HG02973 (cell line): ENCODE results near the gene EPHB1.
"Not testable (repeated sequence)": the region's sequence is repeated elsewhere in the genome, so short reads cannot be mapped to it uniquely, and the experiment has no call there.

Source experiments
- ATAC-seq: cut with Tn5 transposase; IDR thresholded peaks from one replicate; pipeline ENCODE4 v1.9.1; 2021; ENCODE audit warnings: moderate library complexity; ENCODE audit not compliant: unreplicated experiment

EPHB1 gene

GRCh38 chr3:134938029-134938525, 143.0 kb downstream of the EPHB1 start:
- no peak for ATAC-seq

DNA sequence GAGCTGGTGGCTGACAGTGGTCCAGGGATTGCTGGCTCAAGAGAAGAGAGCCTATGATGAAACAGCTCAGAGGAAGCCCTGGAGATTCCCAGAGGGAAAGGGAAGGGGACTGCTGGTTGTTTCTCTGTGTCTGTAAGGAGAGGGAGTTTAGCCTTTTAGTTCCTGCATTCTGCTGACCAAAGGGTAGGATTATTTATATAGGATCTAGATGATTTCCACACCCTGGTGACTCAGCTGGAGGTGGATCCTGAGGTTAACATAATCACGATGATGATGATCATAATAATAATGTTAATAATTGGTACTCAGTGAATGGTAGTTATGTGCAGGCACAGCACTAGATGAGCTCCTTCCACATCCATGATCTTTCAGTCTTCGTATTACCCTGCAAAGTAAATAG, 144.9 kb downstream of the EPHB1 start:
- ATAC-seq: no peak

DNA sequence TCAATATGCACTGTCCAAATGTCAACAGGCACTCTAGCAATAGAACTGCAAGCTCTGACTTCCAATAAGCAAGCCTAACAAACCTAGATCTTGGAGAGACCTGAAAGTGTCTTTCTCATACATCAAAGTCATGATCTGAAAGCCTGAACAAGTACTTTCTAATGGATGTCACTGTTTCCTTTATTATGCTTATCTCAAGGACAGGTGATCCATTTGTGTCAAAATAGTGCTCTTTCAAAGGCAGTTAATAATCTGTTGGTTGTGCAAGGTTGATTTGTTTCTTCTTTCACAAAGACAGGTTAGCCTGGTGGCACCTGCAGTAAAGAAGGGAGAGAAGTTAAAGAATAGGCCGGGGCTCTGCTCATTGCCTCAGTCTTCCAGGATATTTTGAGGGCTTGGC, 146.8 kb downstream of the EPHB1 start:
- ATAC-seq: no peak

DNA sequence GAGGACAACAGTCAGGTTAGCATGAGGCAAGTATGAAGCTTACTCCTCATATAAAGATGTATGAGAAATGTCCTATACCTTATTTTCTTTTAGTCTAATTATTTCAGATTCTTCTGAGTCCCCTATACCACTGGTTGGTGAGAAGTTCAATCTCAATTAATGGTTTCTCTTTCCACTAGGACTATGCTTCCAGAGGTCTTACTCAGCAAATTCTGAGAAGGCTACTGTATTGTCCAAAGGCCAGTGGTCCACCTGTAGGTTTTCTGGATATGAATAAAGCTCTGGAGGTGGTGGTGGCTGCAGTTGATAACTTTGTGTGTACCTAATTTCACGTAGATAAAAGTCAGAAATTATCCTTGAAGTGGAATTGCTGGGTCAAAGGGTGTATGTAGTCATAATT, 149.4 kb downstream of the EPHB1 start:
- ATAC-seq: no peak

DNA sequence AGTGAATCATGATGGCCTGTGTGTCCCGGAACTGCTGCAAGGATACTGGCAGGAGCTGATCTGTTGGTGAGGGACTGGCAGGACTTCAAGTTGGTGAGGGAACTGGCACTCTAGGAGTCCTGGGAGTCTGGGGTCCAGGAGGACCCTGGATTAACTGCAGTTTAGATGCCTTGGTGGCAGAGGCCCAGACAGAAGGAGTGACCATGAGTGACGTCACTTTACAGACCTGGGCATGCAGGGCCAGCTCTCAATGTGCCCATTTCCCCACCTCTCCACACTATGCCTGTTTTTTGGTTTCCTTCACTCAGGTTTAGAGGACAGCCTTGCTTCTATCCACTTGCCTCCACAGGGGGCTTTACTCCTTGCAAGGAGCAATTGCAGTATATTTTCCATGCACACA, 154.1 kb downstream of the EPHB1 start:
- ATAC-seq: no peak

DNA sequence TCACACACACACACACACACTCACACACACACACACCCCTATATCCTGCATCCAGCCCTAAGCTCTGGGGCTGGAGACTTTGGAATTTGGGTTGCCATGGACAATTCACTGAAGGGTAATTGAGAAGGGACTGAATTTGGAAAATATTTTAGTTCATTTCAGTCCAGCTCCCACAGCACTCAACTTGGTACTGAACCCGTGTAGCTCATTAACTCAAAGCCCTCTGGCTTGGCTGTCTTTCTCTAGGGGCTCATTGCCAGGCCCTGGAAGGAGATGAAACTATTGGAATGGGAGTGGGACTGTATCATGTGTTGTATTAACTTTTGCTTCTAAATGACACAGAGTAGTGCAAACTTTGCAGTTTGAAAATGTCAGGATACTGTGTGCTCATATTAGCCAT, 157.3 kb downstream of the EPHB1 start:
- ATAC-seq: no peak

DNA sequence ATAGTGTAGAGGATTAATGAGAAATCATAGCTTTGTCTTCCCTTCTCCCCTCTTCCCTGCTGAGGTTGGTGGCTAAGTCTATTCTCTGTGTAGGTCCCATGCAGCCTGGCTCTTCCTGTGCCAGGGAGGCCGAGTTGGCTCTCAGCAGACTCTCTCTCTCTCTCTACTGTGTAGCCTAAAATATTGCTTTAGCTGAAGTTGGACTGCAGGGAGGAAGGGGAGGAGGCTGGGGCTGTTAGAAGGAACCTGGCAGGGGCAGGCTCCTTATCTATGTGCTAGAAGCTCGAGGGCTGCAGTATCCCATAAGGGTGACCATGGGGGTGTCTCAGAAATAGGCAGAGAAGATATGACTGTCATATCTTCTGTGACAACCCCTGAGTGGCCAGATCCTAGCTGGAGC, 160.8 kb downstream of the EPHB1 start:
- ATAC-seq: no peak

DNA sequence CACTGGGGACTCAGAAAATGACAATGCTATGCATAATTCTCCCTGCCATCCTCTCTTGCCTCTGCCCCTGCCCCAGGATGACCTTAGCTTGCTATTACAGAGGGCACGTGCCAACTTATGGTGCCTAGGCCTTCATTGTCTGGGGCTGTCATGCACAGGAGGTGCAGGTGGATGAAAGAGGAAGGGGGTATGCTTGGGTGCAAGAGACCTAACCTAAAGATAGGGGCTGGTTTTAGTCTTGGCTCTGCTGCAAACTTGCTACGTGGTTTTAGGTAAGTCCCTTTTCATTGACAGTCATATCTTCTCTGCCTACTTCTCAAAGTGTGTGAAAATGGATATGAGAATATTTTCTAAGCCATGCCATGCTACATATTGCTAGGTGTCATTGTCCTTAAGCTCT, 161.3 kb downstream of the EPHB1 start:
- ATAC-seq: peak; percentile 64

- ATAC-seq: no peak
These were observed 161.8 kb downstream of the EPHB1 start for GRCh38 chr3:134956844-134957243.

DNA sequence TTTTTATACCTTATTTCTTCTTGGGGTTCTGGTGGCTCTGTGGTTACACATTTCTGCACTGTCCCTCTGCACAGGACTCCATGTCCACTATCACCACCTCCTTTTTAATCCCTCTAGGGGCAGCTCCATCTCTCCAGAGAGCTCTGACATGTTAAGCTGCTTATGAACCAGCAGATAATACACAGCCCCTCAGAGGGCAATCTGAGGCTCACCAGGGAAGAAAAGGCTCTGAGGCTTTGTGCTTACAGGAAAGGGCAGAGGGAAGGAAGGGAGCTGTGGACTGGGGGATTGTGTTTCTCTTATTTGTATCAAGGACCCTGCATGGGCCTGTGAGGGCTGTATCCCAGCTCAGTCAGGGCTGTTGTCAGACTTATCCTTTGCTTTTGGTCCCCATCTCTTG, 164.5 kb downstream of the EPHB1 start:
- no peak for ATAC-seq

GRCh38 chr3:134964226-134964625, 169.2 kb downstream of the EPHB1 start:
- ATAC-seq: no peak

GRCh38 chr3:134965865-134966481, 170.9 kb downstream of the EPHB1 start:
- no peak for ATAC-seq

DNA sequence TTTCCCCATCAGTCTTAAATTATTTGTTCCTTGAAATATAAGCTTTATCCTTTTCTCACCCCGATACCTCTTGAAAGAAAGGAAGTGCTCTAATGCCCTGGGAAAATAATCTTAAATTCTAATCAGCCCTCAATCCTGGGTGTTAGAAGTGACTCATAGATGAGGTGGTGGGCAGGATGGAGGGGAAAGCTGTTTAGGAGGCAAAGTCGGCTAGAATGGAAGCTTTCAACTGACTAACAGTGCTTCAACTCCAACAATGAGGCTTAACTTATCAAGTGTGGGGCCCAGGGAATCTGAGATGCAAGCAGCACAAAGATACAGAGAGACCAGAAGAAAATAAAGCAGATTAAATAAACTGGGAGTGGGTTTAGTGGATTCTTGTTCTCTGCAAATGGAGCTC, 175.8 kb downstream of the EPHB1 start:
- ATAC-seq: no peak

GRCh38 chr3:134971306-134971705, 176.2 kb downstream of the EPHB1 start:
- ATAC-seq: no peak

DNA sequence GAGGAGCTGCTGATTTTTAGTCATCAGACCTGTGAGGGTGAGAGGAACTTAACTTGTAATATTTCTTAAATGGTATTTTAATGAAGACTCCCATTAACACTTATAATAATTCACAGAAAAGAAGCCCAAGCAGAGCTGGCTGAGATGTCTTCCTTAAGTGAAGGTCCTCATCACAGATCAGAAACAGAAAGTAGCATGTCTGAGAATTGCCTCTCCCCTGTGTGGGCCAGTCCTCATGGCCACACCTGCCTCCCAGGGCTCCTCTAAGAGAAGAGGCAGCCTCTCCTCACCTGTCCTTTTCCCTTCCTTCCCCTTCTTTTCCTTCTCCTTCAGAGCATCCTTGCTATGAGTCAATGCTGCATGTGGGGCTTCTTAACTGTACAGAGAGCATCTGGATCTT, 176.8 kb downstream of the EPHB1 start:
- ATAC-seq: not testable (repeated sequence)

DNA sequence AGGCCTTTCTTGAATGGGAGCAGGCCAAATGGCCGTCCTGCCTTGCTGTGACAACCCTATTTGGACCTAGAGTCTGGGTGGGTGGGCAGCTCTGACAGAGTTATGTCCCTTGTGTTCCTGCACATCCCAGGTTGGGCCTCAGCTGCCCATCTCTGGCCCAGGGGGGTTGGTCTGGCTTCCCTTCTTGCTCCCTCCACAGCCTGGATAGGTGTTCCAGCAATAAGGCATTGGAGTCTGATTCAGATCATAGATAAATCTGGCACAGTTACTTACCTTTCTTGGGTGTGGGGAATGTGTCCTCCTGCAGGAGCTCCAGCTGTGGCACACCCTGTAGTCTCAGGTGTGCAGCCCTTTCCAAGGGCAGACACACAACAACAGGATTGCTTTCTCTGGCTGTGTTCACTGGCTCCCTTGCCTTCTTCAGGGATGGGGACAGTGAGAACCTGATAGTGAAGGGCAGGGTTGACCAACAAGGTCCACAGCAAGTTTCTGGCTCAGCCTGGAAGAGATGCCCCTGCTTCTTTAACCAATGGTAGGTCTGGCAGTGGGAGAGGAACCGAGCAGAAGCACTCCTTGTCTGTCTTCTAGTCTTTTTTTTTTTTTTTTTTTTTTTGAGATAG, 177.9 kb downstream of the EPHB1 start:
- ATAC-seq: no peak

DNA sequence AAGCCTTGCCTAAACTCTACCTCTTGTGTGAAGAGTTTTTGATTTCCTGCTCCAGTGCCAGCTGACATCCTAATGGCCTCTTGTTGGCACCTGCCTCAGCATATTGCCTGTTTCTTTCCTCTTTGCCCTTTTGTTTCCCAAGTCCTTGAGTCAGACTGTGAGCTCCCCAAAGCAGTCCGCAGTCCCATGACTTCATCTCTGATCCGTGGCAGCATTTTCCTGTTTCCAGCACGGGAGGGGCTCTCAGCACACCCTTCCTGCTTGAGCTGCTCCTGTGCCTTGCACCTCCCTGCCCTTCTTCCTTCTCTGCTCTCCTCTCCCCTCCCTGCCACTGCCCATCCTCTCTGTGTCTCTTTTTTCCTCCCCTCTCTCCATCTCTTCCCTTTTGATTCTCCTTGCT, 179.6 kb downstream of the EPHB1 start:
- no peak for ATAC-seq

GRCh38 chr3:134976948-134977347, 181.9 kb downstream of the EPHB1 start:
- ATAC-seq: no peak

DNA sequence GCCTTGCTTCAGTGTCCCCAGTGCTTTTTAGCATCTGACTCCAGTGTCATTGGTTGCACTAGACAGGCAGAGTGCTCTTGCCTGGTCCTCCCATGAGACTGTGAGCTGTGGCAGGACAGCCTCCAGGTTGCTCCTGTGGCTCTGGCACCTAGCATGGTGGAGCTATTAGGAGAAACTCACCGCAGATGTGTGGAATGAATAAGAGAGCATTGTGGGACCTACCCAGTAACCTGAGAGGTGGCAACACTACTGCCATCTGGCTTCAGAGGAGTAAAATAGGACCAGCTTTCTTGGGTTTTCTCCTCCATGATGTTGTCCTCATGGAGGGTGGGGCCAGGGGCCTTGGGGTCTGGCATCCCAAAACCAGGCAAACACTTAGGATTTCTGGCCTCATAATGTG, 183.6 kb downstream of the EPHB1 start:
- no peak for ATAC-seq

DNA sequence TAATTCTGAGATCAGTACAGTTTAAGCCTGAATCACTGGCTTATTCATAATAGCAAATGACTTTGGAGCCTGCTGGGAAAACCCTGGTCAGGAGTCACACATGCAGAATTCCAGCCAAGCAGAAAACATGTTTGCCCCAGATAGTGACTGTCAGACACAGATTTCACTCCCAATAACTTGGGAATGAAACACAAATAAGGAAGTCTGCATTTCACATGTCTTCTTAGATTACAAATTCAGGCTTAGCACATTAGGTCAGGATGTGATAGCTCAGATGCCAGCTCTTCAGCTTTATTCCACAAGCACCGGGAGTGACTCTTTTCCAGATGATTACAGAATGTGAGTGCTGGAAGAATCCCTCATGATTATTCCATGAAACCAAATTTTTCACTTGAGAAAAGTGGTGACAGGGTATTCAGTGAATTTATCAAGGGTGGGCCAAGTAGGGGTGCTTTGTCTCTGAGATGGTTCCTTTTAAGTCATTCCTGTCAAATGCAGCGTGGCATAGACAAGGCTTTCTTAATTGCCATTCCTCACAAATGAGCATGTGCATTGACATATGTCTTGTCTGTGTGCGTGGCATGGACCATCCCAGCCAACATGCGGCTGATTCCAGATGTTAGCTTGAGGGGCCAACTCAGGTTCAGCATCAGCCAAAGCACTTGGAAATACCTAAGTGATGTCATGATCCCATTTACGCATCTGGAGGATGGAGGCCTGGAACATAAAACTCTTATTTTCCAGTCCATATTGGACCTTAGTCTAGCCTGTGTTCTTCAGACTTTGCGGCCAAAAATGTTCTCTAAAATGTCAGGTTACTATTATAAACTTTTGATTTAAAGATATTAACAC, 191.0 kb downstream of the EPHB1 start:
- ATAC-seq: no peak

- ATAC-seq: no peak
These were observed 193.6 kb downstream of the EPHB1 start for GRCh38 chr3:134988666-134989065.

- ATAC-seq: no peak
These were observed 195.9 kb downstream of the EPHB1 start for GRCh38 chr3:134991003-134991402.
